Measurements from ENCODE around the gene ANKRD28.
"Not testable (repeated sequence)": the region's sequence is repeated elsewhere in the genome, so short reads cannot be mapped to it uniquely, and the experiment has no call there.

ANKRD28 gene

DNA sequence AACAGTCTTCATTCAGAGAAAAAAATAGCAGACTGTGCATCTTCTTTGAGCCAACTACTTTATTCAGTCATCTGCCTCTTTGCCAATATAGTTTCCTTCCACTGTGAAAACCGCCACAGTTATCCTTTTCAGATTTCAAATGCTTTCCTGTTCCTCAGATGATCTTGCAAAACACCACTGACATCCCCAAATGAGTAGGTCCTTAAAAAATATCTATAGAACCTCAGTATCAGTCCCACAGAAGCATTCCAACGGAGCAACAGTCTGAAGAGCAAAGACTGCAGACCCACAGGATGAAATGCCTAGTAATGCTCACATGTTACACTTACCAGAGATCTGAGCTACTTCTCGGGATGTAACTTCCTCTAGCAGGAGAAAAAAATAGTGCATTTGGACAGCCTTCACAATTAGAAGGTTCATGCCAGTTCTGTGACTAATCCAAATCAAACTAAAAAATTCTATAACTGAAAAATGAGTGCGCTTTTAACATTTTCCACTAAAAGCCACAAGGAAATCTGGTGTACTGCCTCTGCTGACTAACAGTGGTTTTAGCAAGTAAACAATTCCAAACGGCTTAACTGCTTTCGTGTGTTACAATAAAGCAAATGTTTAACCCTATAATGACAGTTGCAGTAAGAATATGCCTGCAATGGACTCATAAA, at the start of gene ANKRD28:
TSS of gene ANKRD28 (minus strand) at position 338 of the 662 bp plus-strand sequence. CDS start 1,458 bp downstream, outside the sequence.
- Mint-ChIP-seq H3K27ac (peak within 1 kb of the TSS; percentile 93 to 95 (median 94)), H3K4me1 (peaks cover 44% of the 10 kb centered on the region), H3K4me3 (peak within 1 kb of the TSS; percentile 73 to 88 (median 81)), H3K27me3 (ENCODE audit: low read depth) (no peaks in the 10 kb centered on the region), H3K9me3 (no peaks in the 10 kb centered on the region), H3K36me3 (ENCODE audit: low read depth) (peaks cover 4% of the 10 kb centered on the region)
- peak; percentile 26 to 35 (median 32) for TF ChIP-seq CTCF (IDR thresholded peaks at IDR 0.05; ENCODE audit: unreplicated experiment in 3 of 3)

GRCh38 chr3:15847239-15847638, 49.5 kb upstream of the ANKRD28 start:
- Mint-ChIP-seq H3K4me1 (no peaks in the 10 kb centered on the region), H3K36me3 (ENCODE audit: low read depth) (peaks cover 42% of the 10 kb centered on the region), H3K27me3 (ENCODE audit: low read depth) (no peaks in the 10 kb centered on the region), H3K4me3 (no peak overlapping the region), H3K27ac (no peak overlapping the region), H3K9me3 (peaks cover 25% of the 10 kb centered on the region)
- no peak for TF ChIP-seq CTCF (IDR thresholded peaks at IDR 0.05; ENCODE audit: unreplicated experiment in 3 of 3)

DNA sequence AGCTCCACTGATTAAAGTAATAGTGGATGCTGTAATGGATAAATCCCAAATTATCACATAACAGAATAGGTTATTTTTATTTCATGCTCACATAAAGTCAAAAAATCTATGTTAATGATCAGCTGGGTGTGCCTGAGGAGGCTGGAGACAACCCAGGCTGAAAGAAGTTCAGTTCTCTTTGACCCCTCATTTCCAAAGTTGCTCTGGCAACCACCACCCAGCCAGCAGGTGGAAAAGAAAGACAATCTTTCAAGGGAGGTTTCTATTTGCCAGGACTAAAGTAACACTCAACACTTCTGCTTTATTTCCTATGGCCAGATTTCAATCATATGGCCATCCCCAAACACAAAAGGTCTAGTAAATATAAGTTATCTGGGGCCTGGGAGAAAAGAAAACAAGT, 48.8 kb upstream of the ANKRD28 start:
- Mint-ChIP-seq H3K4me1 (no peaks in the 10 kb centered on the region), H3K27me3 (ENCODE audit: low read depth) (no peaks in the 10 kb centered on the region), H3K36me3 (ENCODE audit: low read depth) (peaks cover 37% of the 10 kb centered on the region), H3K9me3 (peaks cover 23% of the 10 kb centered on the region), H3K27ac (no peak overlapping the region), H3K4me3 (no peak overlapping the region)
- no peak for TF ChIP-seq CTCF (IDR thresholded peaks at IDR 0.05; ENCODE audit: unreplicated experiment in 3 of 3)

DNA sequence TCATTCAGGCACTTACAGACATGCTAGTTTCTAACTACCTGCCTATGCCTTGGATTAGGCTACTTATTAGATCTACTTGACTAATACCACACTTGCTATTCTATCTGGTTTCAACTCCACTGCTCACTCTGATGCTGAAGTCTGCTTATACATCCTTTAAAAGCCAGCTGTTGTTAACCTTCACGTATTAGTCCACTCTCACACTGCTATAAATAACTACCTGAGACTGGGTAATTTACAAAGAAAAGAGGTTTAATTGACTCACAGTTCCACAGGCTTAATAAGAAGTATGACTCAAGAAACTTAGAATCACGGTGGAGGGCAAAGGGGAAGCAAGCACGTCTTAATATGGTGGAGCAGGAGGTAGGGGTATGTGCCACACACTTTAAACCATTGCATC, 47.7 kb upstream of the ANKRD28 start:
- H3K4me3 Mint-ChIP-seq: no peak overlapping the region
- H3K36me3 Mint-ChIP-seq (ENCODE audit: low read depth): peaks cover 34% of the 10 kb centered on the region
- H3K9me3 Mint-ChIP-seq: peaks cover 26% of the 10 kb centered on the region
- H3K27ac Mint-ChIP-seq: no peak overlapping the region
- no peaks in the 10 kb centered on the region for H3K27me3 Mint-ChIP-seq (ENCODE audit: low read depth)
- no peak for TF ChIP-seq CTCF (IDR thresholded peaks at IDR 0.05; ENCODE audit: unreplicated experiment in 3 of 3)
- no peaks in the 10 kb centered on the region for H3K4me1 Mint-ChIP-seq

DNA sequence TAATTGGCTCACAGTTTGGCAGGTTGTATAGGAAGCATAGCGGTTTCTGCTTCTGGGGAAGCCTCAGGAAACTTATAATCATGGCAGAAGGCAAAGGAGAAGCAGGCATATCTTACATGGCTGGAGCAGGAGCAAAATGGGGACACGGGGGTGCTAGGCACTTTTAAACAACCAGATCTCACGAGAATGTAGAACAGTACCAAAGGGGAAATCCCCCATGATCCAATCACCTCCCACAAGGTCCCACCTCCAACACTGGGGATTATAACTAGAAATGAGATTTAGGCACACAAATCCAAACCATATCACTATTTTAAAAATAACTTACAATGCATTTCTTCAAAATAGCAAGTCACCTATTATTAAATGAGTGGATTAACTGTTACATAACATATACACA, 47.1 kb upstream of the ANKRD28 start:
- H3K4me1 Mint-ChIP-seq: no peaks in the 10 kb centered on the region
- no peak overlapping the region for H3K4me3 Mint-ChIP-seq
- H3K36me3 Mint-ChIP-seq (ENCODE audit: low read depth): peaks cover 36% of the 10 kb centered on the region

GRCh38 chr3:15841091-15841973, 43.6 kb upstream of the ANKRD28 start:
- peaks cover 54% of the 10 kb centered on the region for H3K36me3 Mint-ChIP-seq (ENCODE audit: low read depth)
- H3K4me1 Mint-ChIP-seq: not testable (repeated sequence)

More for the DNA sequence above, 47.1 kb upstream of the ANKRD28 start:
- Mint-ChIP-seq H3K9me3 (peaks cover 30% of the 10 kb centered on the region), H3K27me3 (ENCODE audit: low read depth) (no peaks in the 10 kb centered on the region), H3K27ac (no peak overlapping the region)
- TF ChIP-seq CTCF (IDR thresholded peaks at IDR 0.05; ENCODE audit: unreplicated experiment in 3 of 3): no peak

More at GRCh38 chr3:15841091-15841973, 43.6 kb upstream of the ANKRD28 start:
- peaks cover 49% of the 10 kb centered on the region for H3K9me3 Mint-ChIP-seq
- H3K27ac Mint-ChIP-seq; H3K27me3 Mint-ChIP-seq (ENCODE audit: low read depth); H3K4me3 Mint-ChIP-seq: not testable (repeated sequence)
